Vagina (tissue), 2 donors: Measurements from ENCODE around the gene GSTO2.

Experiments used
- POLR2A ChIP-seq, 2 donors: fragments of 450-650 bp; IDR thresholded peaks; one replicate each; pipeline ENCODE4 v1.6.1; 2017; ENCODE audit warnings: antibody characterized with exemption in 2 of 2, mild to moderate bottlenecking in 2 of 2, moderate library complexity in 2 of 2
- TF ChIP-seq, protein P1 (sequence below), 3 experiments: fragments of 450-650 bp in 2 of 3; fragments of 200-600 bp in 1 of 3; sonication (generic) in 1 of 3; IDR thresholded peaks; one replicate each; pipeline ENCODE4 v1.5.1; 2017 to 2019; ENCODE audit warnings: antibody characterized with exemption in 3 of 3, mild to moderate bottlenecking in 2 of 3, moderate library complexity in 2 of 3

DNA sequence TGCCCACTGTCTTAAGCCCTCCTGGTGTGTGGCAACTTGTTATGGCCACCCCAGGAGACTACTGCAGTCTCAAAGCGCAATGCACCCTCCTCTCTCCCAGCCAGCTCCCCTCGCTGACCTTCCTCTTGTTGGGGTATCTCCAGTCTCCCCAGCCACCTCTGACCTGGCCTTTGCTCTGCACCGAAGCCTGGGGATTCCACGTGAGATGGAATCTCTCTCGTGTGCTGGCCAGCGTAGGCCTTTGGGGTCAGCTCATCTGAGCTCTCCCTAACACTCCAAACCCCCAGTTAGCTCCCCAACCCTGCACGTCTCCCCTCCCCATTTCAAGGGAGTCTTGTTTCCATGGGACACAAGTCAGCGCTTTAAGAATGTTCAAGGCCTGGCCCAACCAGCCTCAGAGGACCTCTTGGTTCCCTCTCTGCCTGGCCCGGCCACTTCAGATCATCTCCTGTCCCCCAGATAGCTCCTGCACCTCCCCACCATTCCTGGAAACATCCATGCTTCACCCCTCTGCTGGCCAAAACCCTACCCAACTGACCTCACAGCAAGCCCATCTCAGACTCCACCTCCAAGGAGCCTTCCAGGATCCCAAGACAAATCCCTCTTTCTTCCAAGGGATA, 58.1 kb downstream of the GSTO2 start:
- TF ChIP-seq, protein P1, sequence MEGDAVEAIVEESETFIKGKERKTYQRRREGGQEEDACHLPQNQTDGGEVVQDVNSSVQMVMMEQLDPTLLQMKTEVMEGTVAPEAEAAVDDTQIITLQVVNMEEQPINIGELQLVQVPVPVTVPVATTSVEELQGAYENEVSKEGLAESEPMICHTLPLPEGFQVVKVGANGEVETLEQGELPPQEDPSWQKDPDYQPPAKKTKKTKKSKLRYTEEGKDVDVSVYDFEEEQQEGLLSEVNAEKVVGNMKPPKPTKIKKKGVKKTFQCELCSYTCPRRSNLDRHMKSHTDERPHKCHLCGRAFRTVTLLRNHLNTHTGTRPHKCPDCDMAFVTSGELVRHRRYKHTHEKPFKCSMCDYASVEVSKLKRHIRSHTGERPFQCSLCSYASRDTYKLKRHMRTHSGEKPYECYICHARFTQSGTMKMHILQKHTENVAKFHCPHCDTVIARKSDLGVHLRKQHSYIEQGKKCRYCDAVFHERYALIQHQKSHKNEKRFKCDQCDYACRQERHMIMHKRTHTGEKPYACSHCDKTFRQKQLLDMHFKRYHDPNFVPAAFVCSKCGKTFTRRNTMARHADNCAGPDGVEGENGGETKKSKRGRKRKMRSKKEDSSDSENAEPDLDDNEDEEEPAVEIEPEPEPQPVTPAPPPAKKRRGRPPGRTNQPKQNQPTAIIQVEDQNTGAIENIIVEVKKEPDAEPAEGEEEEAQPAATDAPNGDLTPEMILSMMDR (IDR thresholded peaks at IDR 0.05) = no peak
- TF ChIP-seq POLR2A (IDR thresholded peaks at IDR 0.05) = no peak
